Nephron (organoid): ENCODE data around the gene SIRT1.
"Not testable (repeated sequence)": the region's sequence is repeated elsewhere in the genome, so short reads cannot be mapped to it uniquely, and the experiment has no call there.

Source experiments
- H3K27ac Mint-ChIP-seq, 3 experiments: 2 replicates each; pipeline ENCODE4 v1.8.0; 2020; ENCODE audit warnings: mixed read lengths in 3 of 3, mild to moderate bottlenecking in 2 of 3, moderate library complexity in 1 of 3
- H3K27me3 Mint-ChIP-seq: 2 replicates; pipeline ENCODE4 v1.8.0; 2021; ENCODE audit warnings: low read depth, mild to moderate bottlenecking, moderate library complexity, mixed read lengths
- H3K36me3 Mint-ChIP-seq: 2 replicates; pipeline ENCODE4 v1.8.0; 2020; ENCODE audit warnings: low read depth, mixed read lengths
- H3K4me1 Mint-ChIP-seq: 2 replicates; pipeline ENCODE4 v1.8.0; 2020; ENCODE audit warnings: mixed read lengths
- H3K4me3 Mint-ChIP-seq, 3 experiments: 2 replicates each; pipeline ENCODE4 v1.8.0; 2020; ENCODE audit warnings: mild to moderate bottlenecking in 3 of 3, mixed read lengths in 3 of 3, moderate library complexity in 2 of 3
- H3K9me3 Mint-ChIP-seq: 2 replicates; pipeline ENCODE4 v1.8.0; 2020; ENCODE audit warnings: mixed read lengths
- CTCF ChIP-seq, 3 experiments: fragments of 200-600 bp; sonication (generic); IDR thresholded peaks; one replicate each; pipeline ENCODE4 v1.5.0; 2021; ENCODE audit warnings: antibody characterized with exemption in 3 of 3; ENCODE audit not compliant: unreplicated experiment in 3 of 3

Gene SIRT1

GRCh38 chr10:67965456-67965855 lies 81.0 kb downstream of the SIRT1 start:
- Mint-ChIP-seq H3K27ac (no peak overlapping the region), H3K36me3 (peaks cover 66% of the 10 kb centered on the region), H3K4me3 (no peak overlapping the region), H3K9me3 (peaks cover 16% of the 10 kb centered on the region), H3K27me3 (no peaks in the 10 kb centered on the region), H3K4me1 (no peaks in the 10 kb centered on the region)
- no peak for TF ChIP-seq CTCF (IDR thresholded peaks at IDR 0.05; ENCODE audit: unreplicated experiment in 3 of 3)

- H3K4me3 Mint-ChIP-seq, H3K4me1 Mint-ChIP-seq, H3K27ac Mint-ChIP-seq, H3K27me3 Mint-ChIP-seq: not testable (repeated sequence)
- Mint-ChIP-seq H3K9me3 (peaks cover 20% of the 10 kb centered on the region), H3K36me3 (peaks cover 66% of the 10 kb centered on the region)
These were observed 81.6 kb downstream of the SIRT1 start for GRCh38 chr10:67966035-67966434.
